ENCODE data around the gene LCN15. TPM values are rescaled to one million over a fixed set of nuclear protein-coding genes. Genes with fewer than 3 reads are reported as not detected.
A peak's percentile ranks its signal among the peaks of the same experiment; 100 is the strongest.

The LCN15 gene
- total and polyA plus RNA-seq, 10 of the 15 experiments (the other 5 are each of a cell fraction or from before 2014, with no cell fraction given): 0.37 to 0.50 TPM; not detected in 8

DNA sequence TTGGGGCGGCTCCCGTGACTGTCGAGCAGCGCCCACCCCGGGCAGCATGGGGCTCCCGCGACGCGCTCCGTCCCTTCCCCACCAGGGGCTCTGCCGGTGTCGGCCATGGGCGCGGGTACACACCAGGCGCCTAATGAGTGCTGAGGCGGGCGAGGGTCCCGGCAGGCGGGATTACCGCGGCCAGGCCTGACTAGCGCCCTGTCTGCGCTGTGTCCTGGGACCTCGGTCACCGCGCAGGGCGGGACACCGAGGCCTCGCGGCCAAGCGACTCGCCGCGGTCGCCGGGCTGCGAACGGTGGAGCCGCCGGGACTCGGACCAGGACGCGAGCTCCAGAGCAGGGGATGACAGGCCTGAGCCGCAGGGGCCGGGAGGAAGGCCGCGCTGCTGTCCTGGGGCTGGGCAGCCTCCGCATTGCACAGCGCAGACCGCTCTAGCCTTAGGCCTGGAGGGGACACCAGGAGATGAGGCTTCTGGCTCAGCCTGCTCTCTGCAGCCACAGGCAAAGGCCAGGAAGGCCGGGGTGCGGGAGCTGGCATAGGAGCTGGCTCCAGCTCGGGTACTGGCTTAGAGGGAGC, 35.7 kb downstream of the LCN15 start:
- Histone ChIP-seq H3K27me3 (replicated peaks in 1 of 2; ENCODE audit: control insufficient read depth in 2 of 2, insufficient read depth in 2 of 2, low read length in 1 of 2) (no peaks in the 10 kb centered on the region), H3K9me3 (replicated peaks; ENCODE audit: control insufficient read depth, insufficient read depth, low read length) (no peaks in the 10 kb centered on the region), H3K27ac (ENCODE audit: control insufficient read depth, insufficient read depth) (peak overlapping the region; percentile 42), H2AFZ (ENCODE audit: control insufficient read depth, low read depth, low read length) (peak overlapping the region; percentile 83), H3K9ac (ENCODE audit: control insufficient read depth, insufficient read depth, low read length) (peak overlapping the region; percentile 79), H3K4me2 (ENCODE audit: control insufficient read depth, insufficient read depth) (peak overlapping the region; percentile 79), H3K4me1 (ENCODE audit: control insufficient read depth, insufficient read depth, low read length) (peaks cover 13% of the 10 kb centered on the region), H3K36me3 (ENCODE audit: control insufficient read depth in 2 of 2, insufficient read depth in 2 of 2, low read length in 1 of 2) (peaks cover 16% of the 10 kb centered on the region in 2 experiments), H3K79me2 (ENCODE audit: control insufficient read depth, insufficient read depth, low read length) (peaks cover 45% of the 10 kb centered on the region), H4K20me1 (ENCODE audit: control insufficient read depth, insufficient read depth) (peaks cover 9% of the 10 kb centered on the region), H3K4me3 (peak overlapping the region; percentile 76)
- ATAC-seq (peak; percentile 53), DNase-seq (ENCODE audit: low read depth, low spot score) (no peak), FAIRE-seq (no peak)
- POLR2A ChIA-PET: interaction anchor here (0.6 to 3.6 kb wide), 8 partner anchors 11 to 616 kb away, joined by 3 to 15 read pairs (median 3); partner anchors contain the start of gene LCN10
- 2% methylated on average over 53 of the region's 53 CpGs for WGBS (ENCODE audit: insufficient coverage, insufficient replicate concordance, low lambda C conversion rate, missing lambda C conversion rate)
- SMC1A ChIA-PET (ENCODE audit: uncharacterized antibody, unreplicated experiment): interaction anchor here (1.4 kb wide), 1 partner anchor 38 kb away, joined by 3 read pairs; no protein-coding TSS in a partner anchor
- in situ Hi-C loops (cut with MboI) (no loop called here), intact Hi-C loops (cut with micrococcal nuclease; ENCODE audit: unreplicated experiment) (no loop called here)
- RAD21 ChIA-PET (ENCODE audit: unreplicated experiment): interaction anchor here (0.8 to 1.1 kb wide), 5 partner anchors 13 to 190 kb away, joined by 3 to 4 read pairs (median 3); partner anchors contain the start of gene LCN10
- TF ChIP-seq TCF7 (IDR thresholded peaks at IDR 0.05; ENCODE audit: borderline replicate concordance) (no peak), POLR2AphosphoS2 (IDR thresholded peaks at IDR 0.05; ENCODE audit: low read depth, low read length) (no peak), NR2F1 (conservative IDR thresholded peaks at IDR 0.05) (0 out of 2 replicates have a peak, but pooled peaks have one; percentile 2), DPF2 (IDR thresholded peaks at IDR 0.05) (0 out of 2 replicates have a peak, but pooled peaks have one; percentile 35), ESRRA (IDR thresholded peaks at IDR 0.05; ENCODE audit: low read length) (no peak), GATAD2B (conservative IDR thresholded peaks at IDR 0.05; ENCODE audit: low read depth) (peak; percentile 87), LARP7 (IDR thresholded peaks at IDR 0.05) (0 out of 2 replicates have a peak, but pooled peaks have one; percentile 4), TBL1XR1 (IDR thresholded peaks at IDR 0.05; ENCODE audit: low read depth, low read length) (0 out of 2 replicates have a peak, but pooled peaks have one; percentile 22)
- CTCF ChIA-PET: interaction anchor here (1.1 to 2.4 kb wide), 11 partner anchors 9 to 307 kb away, joined by 3 to 16 read pairs (median 5); partner anchors contain the start of gene LCN10
- TSS peak; percentile 64 for BruUV-seq (replicated peaks)
